GM19193 (cell line): ENCODE data around the gene GFOD2.

ENCODE experiments used
- POLR2A ChIP-seq: IDR thresholded peaks from 4 replicates; pipeline ENCODE4 v1.6.1; 2011; ENCODE audit not compliant: insufficient read depth, insufficient read length; ENCODE audit errors: extremely low read depth

Gene GFOD2

GRCh38 chr16:67673712-67674580 lies 45.2 kb downstream of the GFOD2 start:
- TF ChIP-seq POLR2A: no peak

GRCh38 chr16:67672739-67673662 lies 46.1 kb downstream of the GFOD2 start:
- no peak for TF ChIP-seq POLR2A

DNA sequence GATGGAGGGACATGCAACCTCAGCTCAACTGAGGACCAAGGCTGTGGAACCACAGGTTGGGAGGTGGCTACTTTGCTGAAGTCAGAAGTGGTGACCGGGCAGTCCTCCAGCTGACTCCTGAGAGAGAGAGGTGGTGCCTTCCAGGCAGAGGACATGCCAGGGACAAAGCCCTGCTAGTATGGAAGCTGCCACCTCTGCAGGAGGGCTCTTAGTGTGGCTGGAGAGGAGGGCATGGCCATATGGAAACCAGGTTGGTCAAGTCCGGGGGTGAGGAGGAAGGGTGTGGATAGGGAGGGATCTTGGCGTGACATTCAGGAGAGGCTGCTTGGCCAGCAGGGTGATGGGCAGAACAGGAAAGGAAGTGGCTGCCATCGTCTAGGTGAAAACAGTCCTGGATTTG lies 46.8 kb downstream of the GFOD2 start:
- no peak for TF ChIP-seq POLR2A

GRCh38 chr16:67669499-67670101 lies 49.5 kb downstream of the GFOD2 start:
- TF ChIP-seq POLR2A: no peak

DNA sequence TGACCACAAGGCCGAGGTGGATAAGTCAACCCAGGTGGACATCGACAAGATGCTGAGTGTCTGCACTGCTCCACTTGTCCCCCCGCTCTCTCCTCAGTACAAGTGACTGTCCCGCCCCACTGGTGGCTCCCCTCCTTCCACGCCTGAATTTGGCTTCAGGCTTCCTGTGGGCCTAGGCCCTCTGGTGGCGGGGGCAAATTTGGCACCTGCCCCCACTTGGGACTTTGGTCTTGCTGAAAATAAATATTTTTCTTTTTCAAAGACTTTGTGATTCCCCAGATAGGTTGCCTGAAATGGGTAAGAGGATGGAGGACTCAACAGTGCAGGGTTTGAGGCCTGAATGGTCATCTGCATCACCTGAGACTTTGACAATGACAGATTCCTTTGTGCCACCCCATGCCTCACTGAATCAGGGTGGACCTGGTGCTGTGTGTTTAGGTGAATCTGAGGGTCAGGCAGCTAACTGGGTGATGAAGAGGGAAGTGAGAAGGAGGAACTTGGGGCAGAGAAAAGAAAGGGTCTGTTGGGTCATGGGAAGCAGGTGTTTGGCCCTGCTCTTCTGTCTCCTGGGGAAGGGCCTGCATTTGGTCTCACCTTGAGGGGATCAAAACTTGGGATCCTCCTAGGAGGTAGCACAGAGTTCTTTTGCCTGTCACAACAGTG lies 50.5 kb downstream of the GFOD2 start:
- TF ChIP-seq POLR2A: no peak

DNA sequence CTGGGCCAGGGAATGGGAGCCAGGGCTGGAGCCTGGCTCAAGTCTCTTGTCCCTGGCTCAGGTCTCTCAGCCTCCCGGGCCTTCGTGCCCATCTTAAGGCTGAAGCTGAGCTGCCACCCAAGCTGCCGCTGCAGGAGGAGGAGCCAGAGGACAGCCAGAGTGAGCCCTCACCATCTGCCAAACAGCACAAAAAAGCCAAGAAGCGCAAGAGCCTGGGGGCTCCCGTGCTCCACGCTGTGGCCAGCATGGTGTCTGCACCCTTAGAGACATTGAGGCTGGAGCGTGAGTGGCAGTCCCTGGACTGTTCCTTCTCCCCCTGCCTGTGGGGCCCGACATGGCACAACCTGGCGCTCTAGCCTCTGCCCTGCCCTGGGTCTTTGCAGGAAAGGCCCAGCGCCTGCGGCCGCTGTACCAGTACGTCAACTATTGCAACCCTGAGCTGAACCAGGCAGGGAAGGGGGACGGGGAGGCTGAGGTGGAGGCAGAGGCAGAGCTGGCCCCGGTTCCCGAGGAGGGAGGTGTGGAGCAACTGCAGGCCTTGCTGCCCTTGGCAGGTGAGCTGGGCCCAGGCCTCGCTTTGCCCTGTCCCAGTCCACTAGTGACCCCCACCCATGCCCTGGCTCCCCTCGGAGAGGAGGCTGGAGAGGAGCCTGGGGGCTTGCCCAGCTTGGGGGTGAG lies 51.2 kb downstream of the GFOD2 start:
- peak; percentile 9 for TF ChIP-seq POLR2A

GRCh38 chr16:67667453-67667816 lies 51.7 kb downstream of the GFOD2 start:
- TF ChIP-seq POLR2A: no peak

GRCh38 chr16:67666559-67667452 lies 52.3 kb downstream of the GFOD2 start, which contains the start of the genes C16orf86 and ENKD1:
Gene C16orf86 (plus strand): TSS chr16:67666814. CDS start chr16:67666971, 157 bp downstream.
Gene ENKD1 (minus strand): TSS chr16:67666750. CDS start chr16:67666442, 308 bp downstream.
- no peak for TF ChIP-seq POLR2A

DNA sequence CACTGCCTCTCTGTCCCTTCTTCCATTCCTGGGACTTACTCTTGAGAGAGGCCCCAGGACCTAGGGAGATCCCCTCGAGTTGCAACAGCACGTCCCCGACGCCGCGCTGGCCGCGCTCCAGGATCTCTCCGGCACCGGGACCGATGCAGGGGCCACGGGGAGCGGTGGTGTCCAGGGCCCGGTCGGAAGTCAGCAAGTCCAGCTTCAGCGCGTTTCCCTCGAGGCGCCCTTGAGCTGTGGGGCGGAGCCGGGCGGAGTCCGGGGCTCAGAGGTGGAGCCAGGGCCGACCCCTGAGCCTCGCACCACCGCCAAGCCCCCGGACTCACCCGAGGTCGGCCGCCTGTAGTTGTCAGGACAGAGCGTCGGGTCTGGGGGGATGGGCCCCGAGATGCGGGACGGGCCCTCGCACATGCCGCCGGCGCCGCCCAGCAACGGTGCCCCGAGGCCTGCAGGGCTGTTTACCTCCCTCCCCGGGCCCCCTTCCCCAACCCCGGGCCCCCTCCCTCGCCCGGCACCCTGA lies 53.0 kb downstream of the GFOD2 start:
- no peak for TF ChIP-seq POLR2A

GRCh38 chr16:67665598-67665997 lies 53.5 kb downstream of the GFOD2 start:
- no peak for TF ChIP-seq POLR2A

GRCh38 chr16:67664871-67665270 lies 54.2 kb downstream of the GFOD2 start:
- no peak for TF ChIP-seq POLR2A

DNA sequence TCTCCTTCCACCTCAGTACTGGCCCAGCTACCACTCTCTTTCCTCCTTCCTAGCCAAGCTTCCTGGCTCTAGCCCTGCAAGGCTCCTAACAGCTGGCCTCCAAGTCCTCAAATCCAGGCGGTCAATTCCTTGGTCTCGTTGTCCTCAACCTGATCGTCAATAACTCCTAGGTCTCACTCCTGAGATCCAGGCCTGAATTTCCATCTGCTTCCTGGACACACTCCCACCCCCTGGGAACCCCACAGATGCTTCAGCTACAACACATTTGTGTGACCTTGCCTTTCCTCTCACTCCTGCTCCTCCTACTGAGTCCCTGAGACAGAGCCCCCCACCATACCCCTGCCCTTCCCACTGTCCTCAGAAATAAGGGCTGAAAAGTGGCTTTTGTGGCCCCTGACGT lies 54.9 kb downstream of the GFOD2 start:
- no peak for TF ChIP-seq POLR2A

DNA sequence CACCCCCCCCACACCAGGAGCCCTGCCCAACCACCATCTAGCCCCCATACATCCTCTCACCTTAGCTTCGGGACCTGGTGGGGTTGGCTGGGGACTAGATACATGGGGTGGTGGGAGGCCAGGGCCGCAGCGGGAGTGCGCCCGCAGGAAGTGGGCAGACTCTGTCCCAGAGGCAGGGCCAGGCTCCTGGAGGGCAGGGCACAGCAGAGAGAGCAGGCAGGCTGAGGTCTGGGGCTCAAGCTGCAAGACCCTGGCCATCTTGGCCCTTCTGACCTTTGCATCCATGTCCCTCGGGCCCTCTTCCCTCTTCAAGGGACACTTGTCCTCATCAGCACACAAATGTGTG lies 55.3 kb downstream of the GFOD2 start:
- no peak for TF ChIP-seq POLR2A
